ENCODE results near the gene DCST2. TPM values are rescaled to one million over a fixed set of nuclear protein-coding genes. Genes with fewer than 3 reads are reported as not detected.

Gene DCST2
- polyA plus RNA-seq, 1 donor from 2014 or later = 1.8 TPM

DNA sequence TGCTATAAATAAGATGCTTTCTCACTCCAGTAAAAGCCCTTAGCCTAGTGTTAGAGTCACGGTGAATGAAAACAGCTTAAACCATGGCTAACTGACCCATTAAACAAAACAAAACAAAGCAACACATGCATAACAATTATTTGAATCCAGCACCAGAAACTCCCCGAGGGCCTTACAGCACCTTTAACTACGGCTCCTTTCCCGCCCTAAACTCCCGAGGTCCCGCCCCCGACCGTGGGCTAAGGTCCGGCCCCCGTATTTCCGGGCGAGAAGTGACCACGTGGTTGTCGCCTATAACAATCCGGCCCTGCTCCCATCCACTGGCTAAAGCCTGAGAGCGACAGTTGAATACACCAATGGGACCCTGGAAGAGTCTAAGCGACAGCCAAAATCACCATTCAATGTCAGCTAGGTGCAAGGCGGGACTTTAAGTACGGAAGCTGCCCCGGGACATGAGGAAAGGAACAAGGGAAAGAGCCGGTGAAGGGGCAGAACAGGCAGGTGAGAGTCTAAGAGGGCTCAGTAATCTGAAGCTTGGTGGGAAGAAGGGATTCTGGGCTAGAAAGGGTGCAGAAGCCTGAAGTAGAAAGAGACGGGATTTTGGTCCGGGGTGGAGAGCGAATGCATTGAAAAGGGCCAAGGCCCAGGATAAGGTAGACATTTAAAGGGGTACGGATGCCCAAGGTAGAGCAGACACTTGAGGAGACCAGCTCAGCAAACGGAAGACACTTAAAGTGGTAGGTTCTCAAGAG, 50.5 kb downstream of the DCST2 start, which contains the start of gene FLAD1:
Gene FLAD1 (plus strand): TSS at position 448 of the 752 bp plus-strand sequence. CDS start 351 bp downstream, outside the sequence.
- Histone ChIP-seq H3K79me2 (replicated peaks; ENCODE audit: insufficient read depth, low read length) (peaks cover 17% of the 10 kb centered on the region), H3K4me3 (ENCODE audit: low read length) (peak within 1 kb of the TSS; percentile 94), H3F3A (ENCODE audit: insufficient read depth, low read length, poor library complexity, severe bottlenecking) (no peaks in the 10 kb centered on the region), H4K20me1 (ENCODE audit: insufficient read depth) (no peaks in the 10 kb centered on the region), H3K27me3 (ENCODE audit: insufficient read depth, low read depth, low read length) (no peaks in the 10 kb centered on the region), H3K9me2 (ENCODE audit: insufficient read depth, low read length) (no peaks in the 10 kb centered on the region), H2AFZ (ENCODE audit: low read depth, low read length) (peak within 1 kb of the TSS; percentile 66), H3K4me2 (ENCODE audit: low read length) (peak within 1 kb of the TSS; percentile 85), H3K36me3 (ENCODE audit: insufficient read depth, low read length) (no peaks in the 10 kb centered on the region), H3K9me3 (ENCODE audit: low read length) (no peaks in the 10 kb centered on the region), H3K27ac (ENCODE audit: low read length) (peak within 1 kb of the TSS; percentile 92), H3K9ac (ENCODE audit: low read length) (peak within 1 kb of the TSS; percentile 86)
- TF ChIP-seq, protein P1, sequence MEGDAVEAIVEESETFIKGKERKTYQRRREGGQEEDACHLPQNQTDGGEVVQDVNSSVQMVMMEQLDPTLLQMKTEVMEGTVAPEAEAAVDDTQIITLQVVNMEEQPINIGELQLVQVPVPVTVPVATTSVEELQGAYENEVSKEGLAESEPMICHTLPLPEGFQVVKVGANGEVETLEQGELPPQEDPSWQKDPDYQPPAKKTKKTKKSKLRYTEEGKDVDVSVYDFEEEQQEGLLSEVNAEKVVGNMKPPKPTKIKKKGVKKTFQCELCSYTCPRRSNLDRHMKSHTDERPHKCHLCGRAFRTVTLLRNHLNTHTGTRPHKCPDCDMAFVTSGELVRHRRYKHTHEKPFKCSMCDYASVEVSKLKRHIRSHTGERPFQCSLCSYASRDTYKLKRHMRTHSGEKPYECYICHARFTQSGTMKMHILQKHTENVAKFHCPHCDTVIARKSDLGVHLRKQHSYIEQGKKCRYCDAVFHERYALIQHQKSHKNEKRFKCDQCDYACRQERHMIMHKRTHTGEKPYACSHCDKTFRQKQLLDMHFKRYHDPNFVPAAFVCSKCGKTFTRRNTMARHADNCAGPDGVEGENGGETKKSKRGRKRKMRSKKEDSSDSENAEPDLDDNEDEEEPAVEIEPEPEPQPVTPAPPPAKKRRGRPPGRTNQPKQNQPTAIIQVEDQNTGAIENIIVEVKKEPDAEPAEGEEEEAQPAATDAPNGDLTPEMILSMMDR (IDR thresholded peaks at IDR 0.05; ENCODE audit: poor library complexity, severe bottlenecking) = no peak
- TF ChIP-seq MXI1 (conservative IDR thresholded peaks at IDR 0.05; ENCODE audit: poor library complexity, severe bottlenecking) = peak; percentile 97
- TF ChIP-seq TAF1 (IDR thresholded peaks at IDR 0.05; ENCODE audit: low read depth) = peak; percentile 68
- TF ChIP-seq POLR2AphosphoS5 (IDR thresholded peaks at IDR 0.05) = peak; percentile 87
- TF ChIP-seq EP300 (conservative IDR thresholded peaks at IDR 0.05; ENCODE audit: poor library complexity, severe bottlenecking) = peak; percentile 22
- TF ChIP-seq SMC3 (conservative IDR thresholded peaks at IDR 0.05; ENCODE audit: poor library complexity) = no peak
- TF ChIP-seq, protein P2, sequence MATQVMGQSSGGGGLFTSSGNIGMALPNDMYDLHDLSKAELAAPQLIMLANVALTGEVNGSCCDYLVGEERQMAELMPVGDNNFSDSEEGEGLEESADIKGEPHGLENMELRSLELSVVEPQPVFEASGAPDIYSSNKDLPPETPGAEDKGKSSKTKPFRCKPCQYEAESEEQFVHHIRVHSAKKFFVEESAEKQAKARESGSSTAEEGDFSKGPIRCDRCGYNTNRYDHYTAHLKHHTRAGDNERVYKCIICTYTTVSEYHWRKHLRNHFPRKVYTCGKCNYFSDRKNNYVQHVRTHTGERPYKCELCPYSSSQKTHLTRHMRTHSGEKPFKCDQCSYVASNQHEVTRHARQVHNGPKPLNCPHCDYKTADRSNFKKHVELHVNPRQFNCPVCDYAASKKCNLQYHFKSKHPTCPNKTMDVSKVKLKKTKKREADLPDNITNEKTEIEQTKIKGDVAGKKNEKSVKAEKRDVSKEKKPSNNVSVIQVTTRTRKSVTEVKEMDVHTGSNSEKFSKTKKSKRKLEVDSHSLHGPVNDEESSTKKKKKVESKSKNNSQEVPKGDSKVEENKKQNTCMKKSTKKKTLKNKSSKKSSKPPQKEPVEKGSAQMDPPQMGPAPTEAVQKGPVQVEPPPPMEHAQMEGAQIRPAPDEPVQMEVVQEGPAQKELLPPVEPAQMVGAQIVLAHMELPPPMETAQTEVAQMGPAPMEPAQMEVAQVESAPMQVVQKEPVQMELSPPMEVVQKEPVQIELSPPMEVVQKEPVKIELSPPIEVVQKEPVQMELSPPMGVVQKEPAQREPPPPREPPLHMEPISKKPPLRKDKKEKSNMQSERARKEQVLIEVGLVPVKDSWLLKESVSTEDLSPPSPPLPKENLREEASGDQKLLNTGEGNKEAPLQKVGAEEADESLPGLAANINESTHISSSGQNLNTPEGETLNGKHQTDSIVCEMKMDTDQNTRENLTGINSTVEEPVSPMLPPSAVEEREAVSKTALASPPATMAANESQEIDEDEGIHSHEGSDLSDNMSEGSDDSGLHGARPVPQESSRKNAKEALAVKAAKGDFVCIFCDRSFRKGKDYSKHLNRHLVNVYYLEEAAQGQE (IDR thresholded peaks at IDR 0.05; ENCODE audit: borderline replicate concordance) = peak; percentile 77
- peak; percentile 26 for TF ChIP-seq RAD21 (conservative IDR thresholded peaks at IDR 0.05)
- TF ChIP-seq EZH2 (IDR thresholded peaks at IDR 0.05; ENCODE audit: borderline replicate concordance, insufficient read depth, low read length, poor library complexity, severe bottlenecking) = no peak

DNA sequence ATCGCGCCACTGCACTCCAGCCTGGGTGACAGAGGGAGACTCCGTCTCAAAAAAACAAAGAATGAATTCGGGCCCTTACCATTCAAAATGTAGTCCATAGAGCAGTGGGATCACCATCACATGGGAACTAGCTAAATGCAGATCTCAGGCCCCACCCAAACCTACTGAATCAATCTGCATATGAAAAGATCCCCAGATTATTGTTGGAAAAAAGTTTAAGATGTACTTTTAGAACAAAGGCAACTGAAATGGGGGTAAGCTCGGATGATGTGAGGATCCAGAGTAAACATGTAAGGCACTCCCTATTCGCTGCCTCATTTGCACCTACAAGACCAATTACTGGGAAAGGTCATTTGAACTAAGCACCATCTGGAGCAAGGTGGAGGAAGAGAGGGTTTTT, 51.2 kb downstream of the DCST2 start:
- Histone ChIP-seq H4K20me1 (ENCODE audit: insufficient read depth) (no peaks in the 10 kb centered on the region), H3K9ac (ENCODE audit: low read length) (peak overlapping the region; percentile 45), H3K36me3 (ENCODE audit: insufficient read depth, low read length) (no peaks in the 10 kb centered on the region), H3K4me2 (ENCODE audit: low read length) (peak overlapping the region; percentile 85), H2AFZ (ENCODE audit: low read depth, low read length) (peak overlapping the region; percentile 49), H3K27me3 (ENCODE audit: insufficient read depth, low read depth, low read length) (no peaks in the 10 kb centered on the region), H3K27ac (ENCODE audit: low read length) (peak overlapping the region; percentile 38), H3K79me2 (replicated peaks; ENCODE audit: insufficient read depth, low read length) (peaks cover 22% of the 10 kb centered on the region), H3K4me3 (ENCODE audit: low read length) (peak overlapping the region; percentile 94), H3F3A (ENCODE audit: insufficient read depth, low read length, poor library complexity, severe bottlenecking) (no peaks in the 10 kb centered on the region), H3K9me3 (ENCODE audit: low read length) (no peaks in the 10 kb centered on the region), H3K9me2 (ENCODE audit: insufficient read depth, low read length) (no peaks in the 10 kb centered on the region)
- TF ChIP-seq RAD21 (conservative IDR thresholded peaks at IDR 0.05) (no peak), MXI1 (conservative IDR thresholded peaks at IDR 0.05; ENCODE audit: poor library complexity, severe bottlenecking) (no peak), POLR2AphosphoS5 (IDR thresholded peaks at IDR 0.05) (no peak), SMC3 (conservative IDR thresholded peaks at IDR 0.05; ENCODE audit: poor library complexity) (no peak), TAF1 (IDR thresholded peaks at IDR 0.05; ENCODE audit: low read depth) (no peak), EZH2 (IDR thresholded peaks at IDR 0.05; ENCODE audit: borderline replicate concordance, insufficient read depth, low read length, poor library complexity, severe bottlenecking) (no peak), EP300 (conservative IDR thresholded peaks at IDR 0.05; ENCODE audit: poor library complexity, severe bottlenecking) (no peak)
- TF ChIP-seq, protein P2 (IDR thresholded peaks at IDR 0.05; ENCODE audit: borderline replicate concordance) = no peak
- TF ChIP-seq, protein P1 (IDR thresholded peaks at IDR 0.05; ENCODE audit: poor library complexity, severe bottlenecking) = no peak

Data from neural cell (in vitro differentiated cells).